H1 (cell line): ENCODE results near the gene HDAC7.

Experiments used
- CREB1 ChIP-seq: IDR thresholded peaks from 2 replicates; pipeline ENCODE4 v1.6.1; 2012; ENCODE audit warnings: inconsistent platforms
- CTCF ChIP-seq, 3 experiments: IDR thresholded peaks; 1 replicate in 2 of 3; 2 replicates in 1 of 3; pipeline versions ENCODE4 v1.5.1 to v1.6.1; 2011; ENCODE audit warnings: low read length in 3 of 3, mild to moderate bottlenecking in 3 of 3, inconsistent platforms in 2 of 3, low read depth in 1 of 3, moderate library complexity in 1 of 3; ENCODE audit not compliant: insufficient read depth in 1 of 3; ENCODE audit errors: control extremely low read depth in 1 of 3
- EGR1 ChIP-seq: IDR thresholded peaks from 2 replicates; pipeline ENCODE4 v1.6.1; 2011; ENCODE audit warnings: low read depth, low read length, borderline replicate concordance
- EZH2 ChIP-seq: fragments of 200-600 bp; sonication (generic); IDR thresholded peaks from 2 replicates; pipeline ENCODE4 v1.7.1; 2012; ENCODE audit warnings: low read depth, mild to moderate bottlenecking, moderate library complexity, low read length, inconsistent platforms; ENCODE audit not compliant: severe bottlenecking
- MAFK ChIP-seq: IDR thresholded peaks from 2 replicates; pipeline ENCODE4 v1.6.1; 2012; ENCODE audit warnings: low read depth, mild to moderate bottlenecking, improper control_type of control experiment, low read length
- NRF1 ChIP-seq: IDR thresholded peaks from 2 replicates; pipeline ENCODE4 v1.6.1; 2011; ENCODE audit warnings: mild to moderate bottlenecking, low read depth, low read length, improper control_type of control experiment

GRCh38 chr12:47828008-47828975 is 8.6 kb upstream of the HDAC7 start:
- TF ChIP-seq EGR1 (no peak), EZH2 (no peak), MAFK (no peak), CREB1 (no peak), NRF1 (no peak), CTCF (IDR thresholded peaks at IDR 0.05; ENCODE audit: control extremely low read depth in 1 of 3, insufficient read depth in 1 of 3, low read depth in 1 of 3, low read length in 3 of 3) (no peak)
